HEK293T (cell line): Measurements from ENCODE around the gene PRKAR1B.

ENCODE experiments used
- CTCF ChIA-PET: fragments of 350-600 bp; formaldehyde crosslinking; extraction: SDS; loops from one replicate; lab custom pipeline; 2021; ENCODE audit warnings: antibody characterized with exemption, inconsistent platforms; lab: Yijun Ruan, JAX
- POLR2A ChIA-PET: fragments of 350-600 bp; formaldehyde crosslinking; extraction: SDS; loops from one replicate; lab custom pipeline; 2020; ENCODE audit warnings: antibody characterized with exemption, inconsistent platforms; lab: Yijun Ruan, JAX
- DNase-seq: peaks from one replicate; pipeline ENCODE4 v3.0.0; 2012; ENCODE audit warnings: mixed read lengths; ENCODE audit errors: extremely low spot score
- ARNT ChIP-seq: fragments of 450-650 bp; IDR thresholded peaks from 2 replicates; pipeline ENCODE4 v1.6.1; 2017; ENCODE audit warnings: mild to moderate bottlenecking
- BHLHE40 ChIP-seq: fragments of 450-650 bp; IDR thresholded peaks from 2 replicates; pipeline ENCODE4 v1.6.1; 2016; ENCODE audit warnings: mild to moderate bottlenecking, moderate library complexity, borderline replicate concordance
- CTBP1 ChIP-seq: fragments of 450-650 bp; IDR thresholded peaks from 2 replicates; pipeline ENCODE4 v1.6.1; 2016; ENCODE audit warnings: borderline replicate concordance
- ELF4 ChIP-seq: fragments of 450-650 bp; IDR thresholded peaks from 2 replicates; pipeline ENCODE4 v1.6.1; 2017; ENCODE audit warnings: antibody characterized with exemption
- FOXA1 ChIP-seq: fragments of 450-650 bp; IDR thresholded peaks from 2 replicates; pipeline ENCODE4 v1.6.1; 2016; ENCODE audit warnings: mild to moderate bottlenecking
- FOXK2 ChIP-seq: fragments of 450-650 bp; IDR thresholded peaks from 2 replicates; pipeline ENCODE4 v1.6.1; 2016; ENCODE audit warnings: mild to moderate bottlenecking
- FOXM1 ChIP-seq: fragments of 450-650 bp; IDR thresholded peaks from 2 replicates; pipeline ENCODE4 v1.6.1; 2017; ENCODE audit warnings: mild to moderate bottlenecking, borderline replicate concordance
- HDGF ChIP-seq: fragments of 450-650 bp; IDR thresholded peaks from 2 replicates; pipeline ENCODE4 v1.6.1; 2017; ENCODE audit warnings: antibody characterized with exemption, borderline replicate concordance
- L3MBTL2 ChIP-seq: fragments of 450-650 bp; conservative IDR thresholded peaks from 2 replicates; pipeline ENCODE4 v1.6.1; 2016; ENCODE audit warnings: mild to moderate bottlenecking
- LEF1 ChIP-seq: fragments of 450-650 bp; IDR thresholded peaks from 2 replicates; pipeline ENCODE4 v1.6.1; 2017; ENCODE audit warnings: mild to moderate bottlenecking, borderline replicate concordance
- NFRKB ChIP-seq: fragments of 450-650 bp; IDR thresholded peaks from 2 replicates; pipeline ENCODE4 v1.6.1; 2016; ENCODE audit warnings: mild to moderate bottlenecking, moderate library complexity
- SP1 ChIP-seq: fragments of 450-650 bp; IDR thresholded peaks from 2 replicates; pipeline ENCODE4 v1.6.1; 2017
- SUZ12 ChIP-seq: fragments of 450-650 bp; IDR thresholded peaks from 2 replicates; pipeline ENCODE4 v1.6.1; 2016; ENCODE audit warnings: mild to moderate bottlenecking
- TARDBP ChIP-seq: fragments of 450-650 bp; IDR thresholded peaks from 2 replicates; pipeline ENCODE4 v1.6.1; 2016
- ZNF384 ChIP-seq: fragments of 450-650 bp; IDR thresholded peaks from 2 replicates; pipeline ENCODE4 v1.6.1; 2016
- TF ChIP-seq, protein P1 (sequence below): fragments of 450-650 bp; IDR thresholded peaks from 2 replicates; pipeline ENCODE4 v1.6.1; 2016

PRKAR1B gene

DNA sequence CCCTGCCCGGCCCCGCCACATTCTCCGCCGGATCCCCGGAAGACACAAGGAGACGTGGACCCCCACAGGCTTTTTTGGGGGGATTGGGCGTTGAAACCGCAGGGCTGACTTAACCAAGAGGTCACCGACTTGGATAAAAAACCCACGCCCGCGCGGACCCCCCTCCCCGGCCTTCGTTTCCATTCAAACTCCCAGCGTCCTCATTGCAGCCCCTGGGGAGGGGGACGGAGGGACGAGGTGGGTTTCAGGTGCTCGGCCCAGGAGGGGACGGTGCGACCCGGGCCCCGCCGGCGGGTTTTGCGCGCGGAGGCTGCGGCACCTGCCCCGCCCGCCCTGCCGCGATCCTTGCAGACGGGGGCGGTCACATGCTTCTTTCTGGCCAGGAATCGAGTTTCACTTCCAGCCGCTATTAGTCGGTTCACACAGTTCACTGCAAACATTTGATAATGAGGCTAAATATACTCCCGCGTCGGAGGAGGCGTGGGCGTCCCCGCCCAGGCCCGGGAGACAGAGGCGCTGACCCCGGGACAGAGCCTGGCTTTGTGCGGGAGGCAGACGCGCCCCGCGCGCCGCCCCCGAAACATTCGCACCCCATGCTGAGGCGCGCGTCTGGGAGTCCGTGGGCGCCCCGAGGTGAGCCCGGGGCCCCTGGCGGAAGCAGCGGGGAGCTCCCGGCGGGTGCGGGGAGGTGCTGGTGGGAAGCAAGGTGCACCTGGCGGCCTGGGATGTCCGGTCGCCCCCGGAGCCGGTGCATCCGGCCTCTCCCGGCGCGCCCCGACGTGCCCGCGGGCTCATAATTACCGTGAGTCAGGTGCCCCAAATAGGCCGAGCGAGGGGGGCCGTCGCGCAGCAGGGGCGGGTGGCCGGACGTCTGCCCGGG lies 204.8 kb downstream of the PRKAR1B start:
- no peak for TF ChIP-seq FOXK2
- no peak for TF ChIP-seq ARNT
- TF ChIP-seq L3MBTL2: no peak; the same call in 1 of the 2 replicates
- no peak for TF ChIP-seq LEF1
- TF ChIP-seq ZNF384: no peak
- TF ChIP-seq FOXM1: no peak
- no peak for TF ChIP-seq SUZ12
- no peak for TF ChIP-seq BHLHE40
- peak; percentile 45 for DNase-seq
- POLR2A ChIA-PET: no interaction called here
- CTCF ChIA-PET: no interaction called here

DNA sequence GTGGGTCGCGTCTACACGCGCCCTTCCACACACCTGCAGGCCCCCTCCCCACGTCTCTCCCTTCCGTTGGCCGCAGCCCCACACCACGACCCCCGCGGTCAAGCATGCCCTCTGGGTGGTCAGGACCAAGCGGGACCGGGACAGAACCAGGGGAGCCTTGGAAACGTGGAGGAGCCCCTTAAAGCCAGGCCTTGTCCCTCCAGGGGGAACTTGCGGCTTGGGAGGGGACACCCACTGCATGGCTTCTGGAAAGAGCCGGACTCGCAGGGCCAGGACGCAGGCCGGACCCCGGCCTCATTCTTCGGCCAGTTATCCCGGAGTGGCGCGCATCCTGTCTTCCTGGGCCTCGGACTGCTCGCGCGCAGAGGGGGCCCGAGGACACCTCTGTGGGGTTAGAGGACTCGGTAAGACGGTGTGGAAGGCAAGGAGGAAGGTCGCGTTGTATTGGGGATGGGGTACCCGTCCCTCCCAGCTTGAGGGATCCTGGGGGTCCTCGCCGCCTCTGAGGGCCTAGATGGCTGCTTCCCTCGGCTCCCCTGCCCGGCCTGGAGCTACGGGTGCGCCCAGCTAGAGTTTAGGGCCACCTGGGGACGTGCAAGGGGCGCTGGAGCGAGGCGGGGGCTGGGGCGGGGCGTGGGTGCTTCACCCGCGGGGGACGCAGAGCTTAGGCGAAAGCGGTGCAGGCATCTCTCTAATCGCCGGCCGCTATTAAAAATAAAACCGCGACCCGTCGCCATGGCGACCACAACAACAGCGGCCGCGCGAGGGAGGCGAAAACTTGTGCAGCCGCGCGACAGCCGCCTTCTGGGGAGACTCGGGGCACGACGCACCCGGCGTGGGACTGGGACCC lies 205.6 kb downstream of the PRKAR1B start:
- DNase-seq: peak; percentile 36
- ChIA-PET CTCF (no interaction called here), POLR2A (no interaction called here)
- no peak for TF ChIP-seq ZNF384
- TF ChIP-seq, protein P1, sequence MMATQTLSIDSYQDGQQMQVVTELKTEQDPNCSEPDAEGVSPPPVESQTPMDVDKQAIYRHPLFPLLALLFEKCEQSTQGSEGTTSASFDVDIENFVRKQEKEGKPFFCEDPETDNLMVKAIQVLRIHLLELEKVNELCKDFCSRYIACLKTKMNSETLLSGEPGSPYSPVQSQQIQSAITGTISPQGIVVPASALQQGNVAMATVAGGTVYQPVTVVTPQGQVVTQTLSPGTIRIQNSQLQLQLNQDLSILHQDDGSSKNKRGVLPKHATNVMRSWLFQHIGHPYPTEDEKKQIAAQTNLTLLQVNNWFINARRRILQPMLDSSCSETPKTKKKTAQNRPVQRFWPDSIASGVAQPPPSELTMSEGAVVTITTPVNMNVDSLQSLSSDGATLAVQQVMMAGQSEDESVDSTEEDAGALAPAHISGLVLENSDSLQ: no peak
- TF ChIP-seq LEF1: no peak
- no peak for TF ChIP-seq SP1
- TF ChIP-seq NFRKB: no peak
- no peak for TF ChIP-seq ARNT
- no peak for TF ChIP-seq BHLHE40
- no peak for TF ChIP-seq FOXM1
- no peak for TF ChIP-seq ELF4
- TF ChIP-seq TARDBP: no peak
- TF ChIP-seq SUZ12: no peak
- TF ChIP-seq FOXA1: no peak
- TF ChIP-seq FOXK2: no peak

GRCh38 chr7:520503-521161 lies 206.4 kb downstream of the PRKAR1B start:
- CTCF ChIA-PET: no interaction called here
- TF ChIP-seq NFRKB (no peak), SP1 (no peak), ARNT (no peak), HDGF (no peak), BHLHE40 (no peak)
- no peak for DNase-seq
- POLR2A ChIA-PET: no interaction called here

- ChIA-PET POLR2A (no interaction called here), CTCF (no interaction called here)
- DNase-seq: peak; percentile 60
- TF ChIP-seq TARDBP (no peak), L3MBTL2 (no peak), HDGF (no peak), BHLHE40 (no peak), ELF4 (no peak)
Observed at GRCh38 chr7:519484-520390, 207.3 kb downstream of the PRKAR1B start, which contains the start of gene PDGFA. Gene PDGFA, minus strand, starts transcription at chr7:519846. Its CDS starts 845 bp downstream, at chr7:519001.

DNA sequence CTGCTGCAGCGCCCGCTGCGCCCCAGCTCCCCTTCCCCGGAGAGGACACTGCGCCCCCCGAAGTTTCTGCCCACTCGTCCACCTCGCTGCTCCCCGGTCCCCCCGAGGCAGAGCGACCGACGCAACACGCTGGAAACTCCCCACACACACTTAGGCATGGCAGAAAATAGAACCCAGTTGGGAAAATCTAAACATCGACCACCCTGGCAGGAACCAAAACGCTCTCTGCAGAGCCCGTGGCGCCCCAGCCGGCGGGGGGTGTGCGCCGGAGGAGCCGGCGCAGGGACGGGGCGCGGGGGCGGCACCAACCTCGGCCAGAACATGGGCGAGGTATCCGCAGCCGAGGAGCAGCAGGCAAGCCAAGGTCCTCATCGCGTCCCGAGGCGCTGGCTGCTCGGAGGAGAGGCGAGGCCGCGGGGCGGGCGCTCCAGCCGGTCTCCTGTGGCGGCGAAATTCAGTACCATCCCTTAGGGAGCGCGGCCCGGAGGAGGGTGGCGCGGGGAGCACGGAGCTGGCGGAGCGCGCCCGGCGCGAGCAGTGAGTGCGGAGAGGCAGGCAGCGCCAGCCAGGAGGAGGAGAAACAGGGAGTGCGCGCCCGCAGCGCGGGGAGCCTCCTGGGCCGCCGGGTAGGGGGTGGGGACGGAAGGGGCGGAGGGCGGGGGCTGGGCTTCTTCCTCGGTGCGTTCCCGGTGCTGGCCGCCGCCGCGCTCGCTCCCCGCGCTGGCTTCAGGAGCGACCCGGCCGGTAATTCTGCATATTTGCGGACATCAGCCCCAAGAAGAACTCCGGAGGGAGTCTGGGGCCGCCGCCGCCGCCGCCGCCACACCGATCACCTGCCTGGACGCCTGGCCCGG lies 208.2 kb downstream of the PRKAR1B start:
- TF ChIP-seq BHLHE40 (no peak), FOXK2 (no peak), SUZ12 (no peak), L3MBTL2 (no peak), FOXM1 (no peak), TARDBP (no peak), FOXA1 (no peak), ARNT (no peak), ELF4 (no peak), NFRKB (no peak), ZNF384 (no peak), SP1 (no peak), LEF1 (no peak), CTBP1 (no peak)
- TF ChIP-seq, protein P1: no peak
- POLR2A ChIA-PET: no interaction called here
- DNase-seq: peak; percentile 45
- CTCF ChIA-PET: no interaction called here
